ENCODE measurements around the gene PHLDA1. TPM values are rescaled to one million over a fixed set of nuclear protein-coding genes. Genes with fewer than 3 reads are reported as not detected.

Gene PHLDA1
- polyA plus RNA-seq, 1 of the 3 experiments (the other 2 are of a cell fraction) = 26.2 TPM

DNA sequence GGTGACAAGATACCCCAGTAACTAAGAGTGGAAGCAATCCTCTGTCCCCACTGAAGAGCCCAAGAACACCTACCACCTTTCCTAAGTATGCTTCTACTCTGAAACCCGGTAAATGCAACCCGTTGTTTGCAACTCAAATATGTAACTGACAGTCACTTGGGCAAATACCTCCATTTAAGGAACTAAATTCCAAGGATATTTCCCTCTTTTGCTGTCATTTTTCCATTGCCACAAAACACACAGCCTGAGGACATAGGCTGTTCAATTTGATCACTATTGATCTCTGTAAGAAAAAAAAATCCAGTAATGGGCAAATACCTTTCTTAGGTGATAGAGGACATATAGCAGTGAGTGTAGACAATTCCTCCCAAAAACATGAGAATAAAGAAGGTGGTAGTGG lies 6.6 kb upstream of the PHLDA1 start:
- no peaks in the 10 kb centered on the region for H3K9me3 ChIP-seq
- H3K27me3 ChIP-seq (ENCODE audit: insufficient read depth) = no peaks in the 10 kb centered on the region
- no peak overlapping the region for H3K4me2 ChIP-seq
- H3F3A ChIP-seq (replicated peaks; ENCODE audit: insufficient read depth) = peaks cover 68% of the 10 kb centered on the region
- POLR2A ChIA-PET = no interaction called here
- 60% methylated on average over 2 of the region's 2 CpGs for WGBS (ENCODE audit: low lambda C conversion rate)
- CTCF ChIA-PET = interaction anchor here (1.5 to 12.5 kb wide), 6 partner anchors 17 to 509 kb away, joined by 4 to 166 read pairs (median 11); no protein-coding TSS in a partner anchor
- H3K9me2 ChIP-seq = no peaks in the 10 kb centered on the region
- no peaks in the 10 kb centered on the region for H4K20me1 ChIP-seq (ENCODE audit: insufficient read depth)
- no peak for DNase-seq
- peak overlapping the region in 1 of 2 experiments; percentile 14; a peak in 1 of 4 replicates for H3K27ac ChIP-seq (ENCODE audit: low read depth in 2 of 2, low read length in 1 of 2)
- H3K79me2 ChIP-seq (ENCODE audit: insufficient read depth) = no peaks in the 10 kb centered on the region; the same call in 1 of the 2 replicates
- no peak overlapping the region for H2AFZ ChIP-seq (ENCODE audit: low read depth)
- H3K4me3 ChIP-seq (ENCODE audit: low read depth in 2 of 2, low read length in 1 of 2) = no peak overlapping the region
- H3K4me1 ChIP-seq (ENCODE audit: control insufficient read depth in 1 of 2, insufficient read depth in 2 of 2, low read depth in 1 of 2, low read length in 1 of 2) = peaks cover 0 to 14% of the 10 kb centered on the region in 2 experiments; a peak in 1 of 4 replicates
- no peak for TF ChIP-seq SMC3 (IDR thresholded peaks at IDR 0.05; ENCODE audit: low read depth, low read length)
- TF ChIP-seq EP300 (IDR thresholded peaks at IDR 0.05; ENCODE audit: borderline replicate concordance in 1 of 2, low read depth in 1 of 2, low read length in 1 of 2) = no peak
- TF ChIP-seq SIN3A (IDR thresholded peaks at IDR 0.05; ENCODE audit: borderline replicate concordance, low read depth, low read length) = no peak
- TF ChIP-seq EZH2phosphoT487 (IDR thresholded peaks at IDR 0.05; ENCODE audit: borderline replicate concordance, low read depth) = no peak
- no peak for TF ChIP-seq RCOR1 (IDR thresholded peaks at IDR 0.05; ENCODE audit: low read length)
- TF ChIP-seq, protein P1, sequence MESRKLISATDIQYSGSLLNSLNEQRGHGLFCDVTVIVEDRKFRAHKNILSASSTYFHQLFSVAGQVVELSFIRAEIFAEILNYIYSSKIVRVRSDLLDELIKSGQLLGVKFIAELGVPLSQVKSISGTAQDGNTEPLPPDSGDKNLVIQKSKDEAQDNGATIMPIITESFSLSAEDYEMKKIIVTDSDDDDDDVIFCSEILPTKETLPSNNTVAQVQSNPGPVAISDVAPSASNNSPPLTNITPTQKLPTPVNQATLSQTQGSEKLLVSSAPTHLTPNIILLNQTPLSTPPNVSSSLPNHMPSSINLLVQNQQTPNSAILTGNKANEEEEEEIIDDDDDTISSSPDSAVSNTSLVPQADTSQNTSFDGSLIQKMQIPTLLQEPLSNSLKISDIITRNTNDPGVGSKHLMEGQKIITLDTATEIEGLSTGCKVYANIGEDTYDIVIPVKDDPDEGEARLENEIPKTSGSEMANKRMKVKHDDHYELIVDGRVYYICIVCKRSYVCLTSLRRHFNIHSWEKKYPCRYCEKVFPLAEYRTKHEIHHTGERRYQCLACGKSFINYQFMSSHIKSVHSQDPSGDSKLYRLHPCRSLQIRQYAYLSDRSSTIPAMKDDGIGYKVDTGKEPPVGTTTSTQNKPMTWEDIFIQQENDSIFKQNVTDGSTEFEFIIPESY (IDR thresholded peaks at IDR 0.05; ENCODE audit: borderline replicate concordance, low read depth) = no peak
- TF ChIP-seq POLR2AphosphoS5 (IDR thresholded peaks at IDR 0.05; ENCODE audit: low read depth, low read length) = peak; percentile 20; the same call in 1 of the 2 replicates
- TF ChIP-seq CHD2 (IDR thresholded peaks at IDR 0.05; ENCODE audit: low read length, partially characterized antibody) = no peak
- H3K9ac ChIP-seq = no peak overlapping the region
- H3K36me3 ChIP-seq (replicated peaks in 1 of 2; ENCODE audit: control insufficient read depth in 1 of 2, insufficient read depth in 2 of 2, low read length in 1 of 2) = peaks cover 7 to 16% of the 10 kb centered on the region in 2 experiments

DNA sequence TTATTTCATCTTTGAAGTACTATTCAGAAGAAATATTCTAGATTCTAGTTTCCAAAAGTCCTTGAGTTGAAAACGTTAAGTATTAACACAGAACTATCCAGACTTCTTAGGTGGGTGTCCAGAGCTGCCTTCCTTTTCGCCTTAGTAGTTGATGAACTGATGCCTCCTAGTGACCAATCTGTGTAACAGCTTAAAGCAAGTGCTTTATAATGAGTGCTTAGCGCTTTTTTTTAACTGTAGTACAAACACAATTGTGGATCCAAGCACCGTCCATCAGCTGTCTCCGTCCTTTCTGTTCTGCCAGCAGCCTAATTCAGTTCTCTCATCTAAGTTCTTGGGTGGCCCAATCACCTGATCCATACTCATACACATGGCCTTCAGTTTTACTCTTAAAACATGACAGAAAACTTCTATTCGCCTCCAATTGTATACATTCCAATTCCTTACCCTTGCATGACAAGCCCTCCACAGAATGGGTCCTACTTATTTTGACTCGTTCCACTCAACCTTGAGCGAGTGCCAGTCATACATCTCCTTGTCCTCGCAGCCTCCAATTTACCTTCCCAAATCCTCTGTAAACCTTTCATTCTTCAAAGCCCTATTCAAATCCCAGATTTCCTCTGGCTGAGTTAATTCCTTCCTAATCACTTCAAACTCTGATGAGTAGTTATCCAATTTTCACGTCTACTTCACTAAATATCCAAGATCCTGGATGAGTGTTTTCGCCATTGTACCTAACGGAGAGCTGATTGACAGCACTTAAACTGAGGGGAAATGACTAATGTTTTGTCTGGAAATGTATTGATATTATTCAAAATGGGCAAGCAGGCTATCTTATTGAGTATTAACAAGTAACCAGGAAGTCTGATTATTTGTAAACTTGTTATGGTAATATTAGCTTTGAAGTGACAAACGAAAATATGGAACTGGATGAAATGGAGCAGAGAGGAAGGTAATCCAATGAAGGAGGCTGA lies 5.8 kb upstream of the PHLDA1 start:
- Histone ChIP-seq H3K79me2 (ENCODE audit: insufficient read depth) (no peaks in the 10 kb centered on the region), H2AFZ (ENCODE audit: low read depth) (no peak overlapping the region), H3K9ac (no peak overlapping the region), H3K36me3 (replicated peaks in 1 of 2; ENCODE audit: control insufficient read depth in 1 of 2, insufficient read depth in 2 of 2, low read length in 1 of 2) (peaks cover 7 to 9% of the 10 kb centered on the region in 2 experiments), H4K20me1 (ENCODE audit: insufficient read depth) (no peaks in the 10 kb centered on the region), H3K4me2 (no peak overlapping the region), H3K4me3 (ENCODE audit: low read depth in 2 of 2, low read length in 1 of 2) (no peak overlapping the region), H3K4me1 (ENCODE audit: control insufficient read depth in 1 of 2, insufficient read depth in 2 of 2, low read depth in 1 of 2, low read length in 1 of 2) (peaks cover 0 to 22% of the 10 kb centered on the region in 2 experiments; a peak in 3 of 4 replicates), H3K9me3 (no peaks in the 10 kb centered on the region), H3K9me2 (no peaks in the 10 kb centered on the region), H3F3A (replicated peaks; ENCODE audit: insufficient read depth) (peaks cover 71% of the 10 kb centered on the region), H3K27me3 (ENCODE audit: insufficient read depth) (no peaks in the 10 kb centered on the region), H3K27ac (ENCODE audit: low read depth in 2 of 2, low read length in 1 of 2) (peak overlapping the region in 1 of 2 experiments; percentile 14; a peak in 2 of 4 replicates)
- ChIA-PET POLR2A (interaction anchor here (0.6 to 0.9 kb wide), 2 partner anchors 507 to 511 kb away, joined by 3 read pairs; no protein-coding TSS in a partner anchor), CTCF (interaction anchor here (0.6 to 12.5 kb wide), 38 partner anchors 10 to 552 kb away, joined by 3 to 166 read pairs (median 4); partner anchors contain the start of gene BBS10)
- TF ChIP-seq SMC3 (IDR thresholded peaks at IDR 0.05; ENCODE audit: low read depth, low read length) (peak; percentile 89), NRF1 (IDR thresholded peaks at IDR 0.05; ENCODE audit: low read depth, low read length) (no peak), JUND (IDR thresholded peaks at IDR 0.05) (0 out of 2 replicates have a peak, but pooled peaks have one; percentile 6), RAD21 (IDR thresholded peaks at IDR 0.05; ENCODE audit: low read length) (peak; percentile 95), POLR2AphosphoS5 (IDR thresholded peaks at IDR 0.05; ENCODE audit: low read depth, low read length) (peak; percentile 33; the same call in 1 of the 2 replicates), FOXJ3 (CRISPR knock-in tag; IDR thresholded peaks at IDR 0.05) (no peak)
- TF ChIP-seq, protein P2, sequence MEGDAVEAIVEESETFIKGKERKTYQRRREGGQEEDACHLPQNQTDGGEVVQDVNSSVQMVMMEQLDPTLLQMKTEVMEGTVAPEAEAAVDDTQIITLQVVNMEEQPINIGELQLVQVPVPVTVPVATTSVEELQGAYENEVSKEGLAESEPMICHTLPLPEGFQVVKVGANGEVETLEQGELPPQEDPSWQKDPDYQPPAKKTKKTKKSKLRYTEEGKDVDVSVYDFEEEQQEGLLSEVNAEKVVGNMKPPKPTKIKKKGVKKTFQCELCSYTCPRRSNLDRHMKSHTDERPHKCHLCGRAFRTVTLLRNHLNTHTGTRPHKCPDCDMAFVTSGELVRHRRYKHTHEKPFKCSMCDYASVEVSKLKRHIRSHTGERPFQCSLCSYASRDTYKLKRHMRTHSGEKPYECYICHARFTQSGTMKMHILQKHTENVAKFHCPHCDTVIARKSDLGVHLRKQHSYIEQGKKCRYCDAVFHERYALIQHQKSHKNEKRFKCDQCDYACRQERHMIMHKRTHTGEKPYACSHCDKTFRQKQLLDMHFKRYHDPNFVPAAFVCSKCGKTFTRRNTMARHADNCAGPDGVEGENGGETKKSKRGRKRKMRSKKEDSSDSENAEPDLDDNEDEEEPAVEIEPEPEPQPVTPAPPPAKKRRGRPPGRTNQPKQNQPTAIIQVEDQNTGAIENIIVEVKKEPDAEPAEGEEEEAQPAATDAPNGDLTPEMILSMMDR (IDR thresholded peaks at IDR 0.05) = peak; percentile 92
- WGBS (ENCODE audit: low lambda C conversion rate) = 52% methylated on average over 13 of the region's 13 CpGs
- peak; percentile 59 for DNase-seq

All from SK-N-SH (cell line).